Spleen (tissue), 13 donors: ENCODE data around the gene EIF2B1. TPM values are rescaled to one million over a fixed set of nuclear protein-coding genes. Genes with fewer than 3 reads are reported as not detected.

Experiments used
- DNase-seq: peaks from one replicate; pipeline ENCODE4 v3.0.0-alpha.2; 2020
- H3K27ac ChIP-seq, 8 donors: fragments of 200-600 bp; sonication (generic) in 7 of 8; 1 replicate in 4 of 8; 2 replicates in 4 of 8; pipeline versions ENCODE4 v1.5.0 to v1.8.0; 2016 to 2021; ENCODE audit warnings: inconsistent platforms in 4 of 8, mild to moderate bottlenecking in 4 of 8, moderate library complexity in 1 of 8
- H3K27me3 ChIP-seq, 7 donors: fragments of 200-600 bp; sonication (generic) in 6 of 7; replicated peaks in 1 of 7; 1 replicate in 4 of 7; 2 replicates in 3 of 7; pipeline versions ENCODE4 v1.5.0 to v1.8.0; 2016 to 2021; ENCODE audit warnings: inconsistent platforms in 3 of 7, mild to moderate bottlenecking in 1 of 7
- H3K36me3 ChIP-seq, 6 donors: fragments of 200-600 bp; sonication (generic) in 5 of 6; 1 replicate in 4 of 6; 2 replicates in 2 of 6; pipeline versions ENCODE4 v1.5.0 to v1.8.0; 2016 to 2021; ENCODE audit warnings: inconsistent platforms in 2 of 6
- H3K4me1 ChIP-seq, 6 donors: fragments of 200-600 bp; sonication (generic) in 5 of 6; 1 replicate in 3 of 6; 2 replicates in 3 of 6; pipeline versions ENCODE4 v1.5.0 to v1.8.0; 2016 to 2021; ENCODE audit warnings: inconsistent platforms in 3 of 6
- H3K4me3 ChIP-seq, 8 donors: fragments of 200-600 bp; sonication (generic) in 7 of 8; 1 replicate in 4 of 8; 2 replicates in 4 of 8; pipeline versions ENCODE4 v1.5.0 to v1.8.0; 2016 to 2021; ENCODE audit warnings: inconsistent platforms in 4 of 8, mild to moderate bottlenecking in 4 of 8, moderate library complexity in 2 of 8
- H3K9me3 ChIP-seq, 8 donors: fragments of 200-600 bp; sonication (generic) in 7 of 8; 1 replicate in 4 of 8; 2 replicates in 4 of 8; pipeline versions ENCODE4 v1.5.0 to v1.8.0; 2016 to 2021; ENCODE audit warnings: inconsistent platforms in 4 of 8
- CTCF ChIP-seq, 11 experiments: fragments of 200-600 bp in 7 of 11; fragments of 450-650 bp in 4 of 11; sonication (generic) in 4 of 11; IDR thresholded peaks in 8 of 11; conservative IDR thresholded peaks in 3 of 11; 1 replicate in 7 of 11; 2 replicates in 4 of 11; pipeline versions ENCODE4 v1.4.0 to v1.8.0; 2016 to 2021; ENCODE audit warnings: antibody characterized with exemption in 11 of 11, inconsistent platforms in 4 of 11, mild to moderate bottlenecking in 1 of 11
- POLR2A ChIP-seq, 3 donors: fragments of 450-650 bp; IDR thresholded peaks; one replicate each; pipeline ENCODE4 v1.5.1; 2017; ENCODE audit warnings: antibody characterized with exemption in 3 of 3, mild to moderate bottlenecking in 1 of 3
- POLR2AphosphoS5 ChIP-seq, 3 donors: sonication (generic); formaldehyde crosslinking; IDR thresholded peaks; one replicate each; pipeline ENCODE4 v1.5.1; 2017; ENCODE audit warnings: antibody characterized with exemption in 3 of 3
- WGBS, 5 donors: extraction: QIAGEN DNeasy Blood & Tissue Kit in 3 of 5; methylation state at CpG; one replicate each; pipeline versions ENCODE4 v1.1.5 to v1.1.7; 2013 to 2018; 5-methylcytosine and 5-hydroxymethylcytosine counted together
- intact Hi-C: fragments of 100-400 bp; cut with DNase I; formaldehyde crosslinking; loops from one replicate; pipeline ENCODE4 v1.15.0; 2023; ENCODE audit warnings: low total_unique reads
- long read RNA-seq, 2 donors: transcript quantifications; one replicate each; lab custom pipeline, GENCODE V29; 2026
- polyA plus RNA-seq, 3 donors: library from polyadenylated mRNA; stranded (reverse); fragments of 200-250 nt; gene quantifications; one replicate each; pipeline ENCODE4 v1.2.1, GENCODE V29; 2013
- total RNA-seq, 7 donors: library from RNA; depleted of rRNA in 3 of 7; stranded (reverse); fragments of >200 nt in 3 of 7; fragmentation: NEBNext Ultra II Directional in 4 of 7; extraction: Animal tissue kit (Norgen Biotek cat#: 25700) in 4 of 7; gene quantifications; one replicate each; pipeline versions ENCODE4 v1.1.0 to v1.2.1, GENCODE V29; 2016 to 2021
- donor health status: healthy with polysubstance abuse.
- donor health status: DM: no; HTN: no; CAD: no; lungs with moderate emphysema.
- donor health status: DM: no; HTN: no; CAD: no.
- donor health status: Bipolar disorder and iron deficiency.
- donor health status: healthy.
- donor health status: DM: no; HTN: no; CAD: no.
- donor health status: DM: yes; HTN: yes; CAD: no.

The EIF2B1 gene
- total RNA-seq (100 to 1,000 TPM in 3 of 7 donors, 10 to 100 TPM in 4; 35.1 to 137 (median 47.2) TPM), polyA plus RNA-seq (10 to 100 TPM; 28.3 to 29.0 (median 28.7) TPM)
- long read RNA-seq, donor 1, transcript EIF2B1-204 (5 exons, 1,768 nt): minor isoform, 5 of 18 reads
- long read RNA-seq, donor 1, transcript EIF2B1-201 (9 exons, 2,477 nt): major isoform, 10 of 18 reads
- long read RNA-seq, donor 1, partial matches to known transcripts: 0 of 18 reads
- long read RNA-seq, donor 1, other reads (novel, unspliced or antisense): 0 of 18 reads
- long read RNA-seq, donor 2, transcript EIF2B1-201 (9 exons, 2,477 nt): major isoform, 11 of 15 reads
- long read RNA-seq, donor 2, partial matches to known transcripts: 0 of 15 reads
- long read RNA-seq, donor 2, other reads (novel, unspliced or antisense): 0 of 15 reads

DNA sequence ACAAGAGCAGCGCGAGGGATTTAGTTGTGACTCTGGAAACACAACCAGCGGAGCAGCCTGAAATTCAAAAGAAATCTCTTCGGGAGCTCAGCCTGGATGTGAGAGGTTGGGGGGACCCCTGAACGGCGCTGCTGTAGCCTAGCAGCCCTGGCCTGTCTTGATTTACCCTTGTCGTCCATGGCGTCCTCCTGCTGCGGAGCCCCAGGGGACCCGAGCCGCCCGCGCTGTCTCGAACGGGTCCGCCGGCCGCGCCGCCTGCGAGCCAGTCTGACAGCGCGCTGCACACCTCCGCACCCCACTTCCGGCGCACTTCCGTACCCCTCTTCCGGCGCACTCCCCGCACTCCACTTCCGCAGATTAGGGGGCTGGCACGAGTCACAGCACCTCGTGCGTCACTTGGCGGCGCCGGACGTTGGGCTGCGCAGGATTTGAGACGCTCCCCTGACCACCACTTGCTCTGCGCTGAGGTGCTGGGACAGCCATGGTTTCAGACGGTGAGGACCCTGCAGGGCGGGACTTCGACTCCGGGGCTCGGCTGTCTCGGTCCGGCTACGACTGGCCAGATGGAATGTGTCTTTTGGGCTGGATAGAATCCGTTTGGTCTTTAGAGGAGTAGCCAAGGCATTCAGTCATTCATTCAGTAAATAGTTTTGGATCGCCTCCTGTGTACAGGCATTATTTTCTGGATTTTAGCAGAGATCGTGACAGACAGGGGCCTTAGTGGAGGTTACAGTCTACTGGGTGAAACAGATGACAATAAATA is at the start of gene EIF2B1, which contains the start of gene GTF2H3:
EIF2B1 (minus strand) TSS at position 308 of the 763 bp plus-strand sequence; CDS start at position 179, 129 bp downstream.
GTF2H3 (plus strand) TSS at position 451 of the 763 bp plus-strand sequence; CDS start at position 482, 31 bp downstream.
- Histone ChIP-seq H3K27me3 (no peaks in the 10 kb centered on the region), H3K4me3 (peak within 1 kb of the TSS; percentile 87 to 100 (median 96)), H3K36me3 (peaks cover 0 to 44% (median 36%) of the 10 kb centered on the region in 6 donors), H3K27ac (peak within 1 kb of the TSS; percentile 72 to 91 (median 88)), H3K4me1 (peaks cover 11 to 57% (median 30%) of the 10 kb centered on the region in 6 donors), H3K9me3 (no peaks in the 10 kb centered on the region)
- peak; percentile 98 for DNase-seq
- 0 to 2% (median 0%) methylated on average over 33 to 52 of the region's 52 CpGs for WGBS, 5 donors
- intact Hi-C loops: no loop called here
- TF ChIP-seq POLR2AphosphoS5 (IDR thresholded peaks at IDR 0.05): peak; percentile 97 to 99 (median 97)
- peak in 3 of 11 experiments; percentile 11 to 19 (median 15) for TF ChIP-seq CTCF (IDR thresholded peaks at IDR 0.05 in 8 of 11, conservative IDR thresholded peaks at IDR 0.05 in 3 of 11)
- TF ChIP-seq POLR2A (IDR thresholded peaks at IDR 0.05): peak in 2 of 3 donors; percentile 49 to 84

- Histone ChIP-seq H3K27ac (no peak overlapping the region), H3K4me1 (peaks cover 0 to 10% (median 0%) of the 10 kb centered on the region in 6 donors), H3K9me3 (no peaks in the 10 kb centered on the region), H3K27me3 (no peaks in the 10 kb centered on the region), H3K36me3 (peaks cover 0 to 66% (median 7%) of the 10 kb centered on the region in 6 donors), H3K4me3 (no peak overlapping the region)
- WGBS, 5 donors: 56 to 68% (median 60%) methylated on average over 2 of the region's 2 CpGs
- DNase-seq: no peak
- intact Hi-C loops: no loop called here
- TF ChIP-seq POLR2A (IDR thresholded peaks at IDR 0.05) (no peak), CTCF (IDR thresholded peaks at IDR 0.05 in 8 of 11, conservative IDR thresholded peaks at IDR 0.05 in 3 of 11) (no peak), POLR2AphosphoS5 (IDR thresholded peaks at IDR 0.05) (no peak)
Measured at GRCh38 chr12:123681605-123682004, 48.1 kb upstream of the EIF2B1 start.

- Histone ChIP-seq H3K36me3 (peaks cover 0 to 75% (median 12%) of the 10 kb centered on the region in 6 donors), H3K9me3 (no peaks in the 10 kb centered on the region), H3K27ac (no peak overlapping the region), H3K4me3 (no peak overlapping the region), H3K27me3 (no peaks in the 10 kb centered on the region), H3K4me1 (peaks cover 0 to 10% (median 0%) of the 10 kb centered on the region in 6 donors)
- TF ChIP-seq CTCF (IDR thresholded peaks at IDR 0.05 in 8 of 11, conservative IDR thresholded peaks at IDR 0.05 in 3 of 11): no peak
- no peak for TF ChIP-seq POLR2A (IDR thresholded peaks at IDR 0.05)
- no peak for TF ChIP-seq POLR2AphosphoS5 (IDR thresholded peaks at IDR 0.05)
- intact Hi-C loops: no loop called here
- DNase-seq: no peak
- 95 to 100% (median 98%) methylated on average over 10 of the region's 10 CpGs for WGBS, 5 donors
Measured at GRCh38 chr12:123678981-123679380, 45.5 kb upstream of the EIF2B1 start.
